Stimulated activated CD4-positive, alpha-beta T cell treated with anti-CD3 and anti-CD28 coated beads, Interleukin-15, amount 100 ng/mL, for 48 hours (primary cell): ENCODE measurements around the gene PHF13.
"Not testable (repeated sequence)": the region's sequence is repeated elsewhere in the genome, so short reads cannot be mapped to it uniquely, and the experiment has no call there.

Experiments used
- DNase-seq, 2 donors: peaks; one replicate each; pipeline ENCODE4 v3.0.0-alpha.2; 2020; ENCODE audit warnings: low read depth in 2 of 2

The PHF13 gene

GRCh38 chr1:6660415-6661049, 47.0 kb downstream of the PHF13 start:
- no peak for DNase-seq

- not testable (repeated sequence) for DNase-seq
These were observed 48.9 kb downstream of the PHF13 start for GRCh38 chr1:6662468-6662867.

GRCh38 chr1:6666696-6667095, 53.2 kb downstream of the PHF13 start:
- DNase-seq: no peak

GRCh38 chr1:6667139-6667538, 53.6 kb downstream of the PHF13 start:
- DNase-seq: no peak

DNA sequence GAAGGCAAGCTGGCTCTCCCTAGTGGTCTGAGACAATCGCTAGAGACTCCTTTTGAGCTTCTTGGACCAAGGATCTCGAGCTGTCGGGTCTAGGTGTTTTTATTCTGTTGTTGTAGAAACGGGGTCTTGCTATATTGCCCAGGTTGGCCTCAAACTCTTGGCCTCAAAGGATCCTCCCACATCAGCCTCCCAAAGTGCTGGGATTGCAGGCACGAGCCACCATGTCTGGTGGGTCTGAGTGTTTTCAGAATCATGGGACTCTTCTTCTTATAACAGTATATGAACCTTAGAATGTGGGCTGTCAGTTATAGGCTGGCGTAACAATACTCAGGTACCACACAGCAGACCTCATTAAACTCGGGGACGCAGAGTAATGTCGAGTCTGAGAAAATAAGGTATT, 55.0 kb downstream of the PHF13 start:
- no peak for DNase-seq

DNA sequence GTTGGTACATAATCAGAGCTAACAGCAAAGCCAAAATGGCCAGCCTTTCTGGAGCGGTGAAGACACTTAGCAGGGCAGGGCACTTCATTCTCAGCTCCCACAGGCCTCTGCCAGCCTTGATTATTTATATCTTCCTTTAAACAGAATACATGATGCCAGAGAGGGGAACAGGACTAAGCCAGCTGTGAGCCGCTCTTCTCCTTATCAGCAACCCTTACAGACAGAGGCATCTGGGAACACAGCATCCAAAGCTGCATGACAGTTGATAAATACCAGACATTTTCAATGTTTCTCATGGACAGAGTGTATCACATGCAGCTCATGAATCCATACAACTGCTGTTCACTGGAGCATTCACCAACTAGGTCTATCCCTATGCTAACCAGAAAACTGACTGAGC, 59.0 kb downstream of the PHF13 start:
- DNase-seq: no peak
